Right lobe of liver (tissue), 6 donors: Measurements from ENCODE around the gene NNT. TPM values are rescaled to one million over a fixed set of nuclear protein-coding genes. Genes with fewer than 3 reads are reported as not detected.
A peak's percentile ranks its signal among the peaks of the same experiment; 100 is the strongest.

Source experiments
- ATAC-seq, 4 donors: fragments of 200-7000 bp; cut with Tn5 transposase; one replicate each; pipeline ENCODE4 v1.9.1; 2020; ENCODE audit warnings: mild to moderate bottlenecking in 4 of 4, moderate library complexity in 4 of 4
- DNase-seq, 3 donors: peaks; one replicate each; pipeline ENCODE4 v3.0.0-alpha.2; 2020
- H3K27ac ChIP-seq, 3 donors: fragments of 200-600 bp; one replicate each; pipeline ENCODE4 v1.8.0; 2022
- H3K27me3 ChIP-seq, 2 donors: fragments of 200-600 bp; one replicate each; pipeline ENCODE4 v1.8.0; 2022
- H3K36me3 ChIP-seq, 4 donors: fragments of 200-600 bp; sonication (generic) in 1 of 4; one replicate each; pipeline versions ENCODE4 v1.5.1 to v1.8.0; 2017 to 2022; ENCODE audit warnings: control low read depth in 1 of 4
- H3K4me1 ChIP-seq, 4 donors: fragments of 200-600 bp; sonication (generic) in 1 of 4; one replicate each; pipeline versions ENCODE4 v1.5.1 to v1.8.0; 2017 to 2022; ENCODE audit warnings: control low read depth in 1 of 4
- H3K4me3 ChIP-seq, 3 donors: fragments of 200-600 bp; one replicate each; pipeline ENCODE4 v1.8.0; 2022
- H3K9me3 ChIP-seq, 4 donors: fragments of 200-600 bp; sonication (generic) in 1 of 4; one replicate each; pipeline versions ENCODE4 v1.5.1 to v1.8.0; 2017 to 2022; ENCODE audit warnings: control low read depth in 1 of 4
- POLR2A ChIP-seq: fragments of 450-650 bp; IDR thresholded peaks from one replicate; pipeline ENCODE4 v1.6.1; 2017; ENCODE audit warnings: antibody characterized with exemption, mild to moderate bottlenecking
- WGBS: methylation state at CpG from one replicate; pipeline ENCODE4 v1.1.6; 2018; ENCODE audit warnings: low coverage, low lambda C conversion rate; ENCODE audit not compliant: insufficient coverage; ENCODE audit errors: missing lambda C conversion rate; 5-methylcytosine and 5-hydroxymethylcytosine counted together
- intact Hi-C, 2 donors: fragments of 100-400 bp; cut with DNase I; formaldehyde crosslinking; loops; one replicate each; pipeline versions ENCODE4 v1.11.2 to v1.14.1; 2022
- total RNA-seq, 6 experiments: library from RNA; depleted of rRNA in 2 of 6; stranded (reverse); fragments of >200 nt in 2 of 6; fragmentation: NEBNext Ultra II Directional in 3 of 6; extraction: Animal tissue kit (Norgen Biotek cat#: 25700) in 3 of 6; gene quantifications; one replicate each; pipeline versions ENCODE4 v1.1.0 to v1.2.4, GENCODE V29; 2016 to 2023
- TF ChIP-seq, protein P1 (sequence below), 4 donors: fragments of 200-600 bp in 3 of 4; fragments of 450-650 bp in 1 of 4; IDR thresholded peaks; one replicate each; pipeline versions ENCODE4 v1.5.1 to v1.8.0; 2016 to 2022; ENCODE audit warnings: antibody characterized with exemption in 4 of 4, mild to moderate bottlenecking in 2 of 4
- donor health status: DM: no; HTN: yes; CAD: no.
- donor health status: DM: no; HTN: no; CAD: no.
- donor health status: DM: no; HTN: no; CAD: no.
- donor health status: DM: no; HTN: yes; CAD: no.
- donor health status: DM: no; HTN: yes; CAD: no.

The NNT gene
- total RNA-seq, 6 experiments from 2014 or later, result 81.3 to 250 (median 188) TPM

DNA sequence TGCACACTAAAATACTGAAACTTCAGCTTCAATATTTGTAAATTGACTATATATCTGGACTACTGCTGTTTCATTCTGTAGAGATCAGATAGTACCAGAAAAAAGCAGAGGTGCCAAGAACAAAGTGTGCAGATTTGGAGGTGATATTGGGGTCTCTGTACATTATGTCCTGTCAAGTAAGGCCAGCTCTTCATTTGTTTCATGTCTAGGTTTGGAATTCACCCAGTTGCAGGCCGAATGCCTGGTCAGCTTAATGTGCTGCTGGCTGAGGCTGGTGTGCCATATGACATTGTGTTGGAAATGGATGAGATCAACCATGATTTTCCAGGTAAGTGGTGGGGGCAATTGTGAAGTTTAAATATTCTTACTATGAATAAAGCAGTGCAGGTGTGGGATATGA is 96.9 kb downstream of the NNT start:
- DNase-seq (peak in 1 of 3 donors; percentile 68), ATAC-seq (peak; percentile 10 to 88 (median 63))
- Histone ChIP-seq H3K27me3 (no peaks in the 10 kb centered on the region), H3K36me3 (peaks cover 0 to 15% (median 5%) of the 10 kb centered on the region in 4 donors), H3K27ac (peak overlapping the region in 2 of 3 donors; percentile 2 to 88), H3K4me3 (peak overlapping the region in 2 of 3 donors; percentile 8 to 35), H3K9me3 (no peaks in the 10 kb centered on the region), H3K4me1 (peaks cover 0 to 36% (median 4%) of the 10 kb centered on the region in 4 donors)
- intact Hi-C loops, result no loop called here
- WGBS, result 44% methylated on average over 1 of the region's 1 CpG
- TF ChIP-seq POLR2A, result no peak
- TF ChIP-seq, protein P1, sequence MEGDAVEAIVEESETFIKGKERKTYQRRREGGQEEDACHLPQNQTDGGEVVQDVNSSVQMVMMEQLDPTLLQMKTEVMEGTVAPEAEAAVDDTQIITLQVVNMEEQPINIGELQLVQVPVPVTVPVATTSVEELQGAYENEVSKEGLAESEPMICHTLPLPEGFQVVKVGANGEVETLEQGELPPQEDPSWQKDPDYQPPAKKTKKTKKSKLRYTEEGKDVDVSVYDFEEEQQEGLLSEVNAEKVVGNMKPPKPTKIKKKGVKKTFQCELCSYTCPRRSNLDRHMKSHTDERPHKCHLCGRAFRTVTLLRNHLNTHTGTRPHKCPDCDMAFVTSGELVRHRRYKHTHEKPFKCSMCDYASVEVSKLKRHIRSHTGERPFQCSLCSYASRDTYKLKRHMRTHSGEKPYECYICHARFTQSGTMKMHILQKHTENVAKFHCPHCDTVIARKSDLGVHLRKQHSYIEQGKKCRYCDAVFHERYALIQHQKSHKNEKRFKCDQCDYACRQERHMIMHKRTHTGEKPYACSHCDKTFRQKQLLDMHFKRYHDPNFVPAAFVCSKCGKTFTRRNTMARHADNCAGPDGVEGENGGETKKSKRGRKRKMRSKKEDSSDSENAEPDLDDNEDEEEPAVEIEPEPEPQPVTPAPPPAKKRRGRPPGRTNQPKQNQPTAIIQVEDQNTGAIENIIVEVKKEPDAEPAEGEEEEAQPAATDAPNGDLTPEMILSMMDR (IDR thresholded peaks at IDR 0.05), result no peak

DNA sequence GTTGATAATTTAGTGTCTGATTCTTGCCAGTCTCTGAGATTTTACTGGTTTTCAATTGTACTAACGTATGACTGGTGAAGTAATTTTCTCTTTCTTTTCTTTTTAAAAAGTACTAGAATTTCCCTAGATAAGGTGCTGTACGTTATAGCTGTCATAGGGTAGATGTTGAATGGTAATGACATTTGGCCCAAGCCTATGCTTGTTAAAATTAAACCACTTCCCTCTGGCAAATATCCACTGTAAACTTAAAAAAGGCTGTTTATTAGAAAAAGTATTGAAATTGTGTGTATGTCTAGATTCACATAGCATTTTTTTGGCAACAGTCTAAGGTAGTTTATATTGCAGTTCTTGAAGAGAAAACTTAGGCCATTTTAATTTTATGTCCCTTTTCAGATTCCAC is 97.6 kb downstream of the NNT start:
- intact Hi-C loops, result no loop called here
- 47% methylated on average over 2 of the region's 2 CpGs for WGBS
- Histone ChIP-seq H3K36me3 (peaks cover 0 to 22% (median 8%) of the 10 kb centered on the region in 4 donors), H3K4me1 (peaks cover 0 to 34% (median 4%) of the 10 kb centered on the region in 4 donors), H3K27me3 (no peaks in the 10 kb centered on the region), H3K4me3 (peak overlapping the region in 2 of 3 donors; percentile 8 to 35), H3K27ac (peak overlapping the region in 2 of 3 donors; percentile 2 to 88), H3K9me3 (no peaks in the 10 kb centered on the region)
- peak; percentile 33 to 66 (median 52) for ATAC-seq
- no peak for TF ChIP-seq POLR2A
- TF ChIP-seq, protein P1 (IDR thresholded peaks at IDR 0.05), result no peak
- DNase-seq, result no peak

DNA sequence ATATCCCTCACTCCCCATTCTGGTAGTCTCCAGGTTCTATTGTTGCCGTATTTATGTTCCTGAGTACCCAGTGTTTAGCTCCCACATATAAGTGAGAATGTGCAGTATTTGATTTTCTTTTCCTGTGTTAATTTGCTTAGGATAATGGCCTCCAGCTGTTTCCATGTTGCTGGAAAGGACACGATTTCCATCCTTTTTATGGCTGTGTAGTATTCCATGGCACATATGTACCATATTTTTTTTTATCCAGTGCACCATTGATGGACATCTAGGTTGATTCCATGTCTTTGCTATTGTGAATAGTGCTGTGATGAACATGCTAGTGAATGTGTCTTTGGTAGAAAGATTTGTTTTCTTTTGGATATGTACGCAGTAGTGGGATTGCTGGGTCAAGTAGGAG is 98.2 kb downstream of the NNT start:
- no peak for TF ChIP-seq POLR2A
- TF ChIP-seq, protein P1 (IDR thresholded peaks at IDR 0.05), result no peak
- peak overlapping the region in 1 of 3 donors; percentile 88 for H3K27ac ChIP-seq
- H3K9me3 ChIP-seq, result no peaks in the 10 kb centered on the region
- peaks cover 0 to 29% (median 4%) of the 10 kb centered on the region in 4 donors for H3K4me1 ChIP-seq
- no peak for ATAC-seq
- H3K27me3 ChIP-seq, result no peaks in the 10 kb centered on the region
- H3K36me3 ChIP-seq, result peaks cover 0 to 22% (median 9%) of the 10 kb centered on the region in 4 donors
- H3K4me3 ChIP-seq, result peak overlapping the region in 2 of 3 donors; percentile 2 to 35
- intact Hi-C loops, result no loop called here
- 97% methylated on average over 3 of the region's 3 CpGs for WGBS
- DNase-seq, result no peak

DNA sequence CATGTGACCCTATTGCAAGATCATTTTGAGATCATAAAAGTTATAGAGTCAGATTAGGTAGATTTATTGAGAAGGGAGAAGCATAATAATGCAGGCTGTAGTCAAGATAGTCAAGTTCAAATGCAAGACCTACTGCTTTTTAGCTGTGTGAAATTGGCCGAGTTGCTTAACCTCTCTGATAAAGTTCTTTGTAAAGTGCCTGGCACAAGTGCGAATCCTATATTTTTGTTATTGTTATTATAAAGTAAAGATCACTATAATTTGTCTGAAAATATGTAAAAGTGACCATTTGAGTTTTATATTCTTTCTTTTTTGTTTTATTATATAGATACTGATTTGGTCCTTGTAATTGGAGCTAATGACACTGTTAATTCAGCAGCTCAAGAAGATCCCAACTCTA is 99.3 kb downstream of the NNT start:
- TF ChIP-seq, protein P1 (IDR thresholded peaks at IDR 0.05), result no peak
- TF ChIP-seq POLR2A, result no peak
- ATAC-seq (no peak), DNase-seq (no peak)
- Histone ChIP-seq H3K4me3 (peak overlapping the region in 1 of 3 donors; percentile 35), H3K36me3 (peaks cover 0 to 25% (median 10%) of the 10 kb centered on the region in 4 donors), H3K9me3 (no peaks in the 10 kb centered on the region), H3K4me1 (peaks cover 0 to 27% (median 4%) of the 10 kb centered on the region in 4 donors), H3K27me3 (no peaks in the 10 kb centered on the region), H3K27ac (peak overlapping the region in 1 of 3 donors; percentile 0)
- WGBS, result 96% methylated on average over 2 of the region's 2 CpGs
- intact Hi-C loops, result no loop called here
